Hindlimb muscle (tissue), 1 donor: ENCODE measurements around the gene ATP11B. TPM values are rescaled to one million over a fixed set of nuclear protein-coding genes. Genes with fewer than 3 reads are reported as not detected.
"Not testable (repeated sequence)": the region's sequence is repeated elsewhere in the genome, so short reads cannot be mapped to it uniquely, and the experiment has no call there.

Experiments
- DNase-seq: peaks from one replicate; pipeline ENCODE4 v3.0.0-alpha.2; 2013
- polyA plus RNA-seq: library from polyadenylated mRNA; unstranded; fragments of 120-200 nt; gene quantifications from one replicate; pipeline ENCODE4 v1.2.1, GENCODE V29; 2013; ENCODE audit not compliant: insufficient read length

Gene ATP11B
- polyA plus RNA-seq, 1 donor = 39.7 TPM

- no peak for DNase-seq
These were observed 44.7 kb downstream of the ATP11B start for GRCh38 chr3:182837855-182838454.

GRCh38 chr3:182843478-182843877, 50.2 kb downstream of the ATP11B start:
- no peak for DNase-seq

- no peak for DNase-seq
These were observed 55.6 kb downstream of the ATP11B start for GRCh38 chr3:182848906-182849305.

- no peak for DNase-seq
These were observed 61.8 kb downstream of the ATP11B start for GRCh38 chr3:182855076-182855475.

- no peak for DNase-seq
These were observed 68.0 kb downstream of the ATP11B start for GRCh38 chr3:182861348-182861747.

GRCh38 chr3:182862159-182862860, 69.0 kb downstream of the ATP11B start:
- DNase-seq = no peak

- no peak for DNase-seq
These were observed 75.8 kb downstream of the ATP11B start for GRCh38 chr3:182869059-182869458.

- not testable (repeated sequence) for DNase-seq
These were observed 77.6 kb downstream of the ATP11B start for GRCh38 chr3:182870917-182871316.

GRCh38 chr3:182879031-182879611, 85.8 kb downstream of the ATP11B start:
- DNase-seq = no peak

GRCh38 chr3:182886497-182886896, 93.2 kb downstream of the ATP11B start:
- no peak for DNase-seq

- DNase-seq = no peak
These were observed 96.8 kb downstream of the ATP11B start for GRCh38 chr3:182889948-182890629.

- DNase-seq = no peak
These were observed 98.1 kb downstream of the ATP11B start for GRCh38 chr3:182891364-182891763.

- no peak for DNase-seq
These were observed 98.9 kb downstream of the ATP11B start for GRCh38 chr3:182892226-182892625.

- DNase-seq = no peak
These were observed 102.3 kb downstream of the ATP11B start for GRCh38 chr3:182895513-182896112.

- no peak for DNase-seq
These were observed 103.2 kb downstream of the ATP11B start for GRCh38 chr3:182896553-182896952.

- DNase-seq = no peak
These were observed 108.9 kb downstream of the ATP11B start for GRCh38 chr3:182902236-182902635.

GRCh38 chr3:182904164-182904563, 110.9 kb downstream of the ATP11B start:
- no peak for DNase-seq

- no peak for DNase-seq
These were observed 112.3 kb downstream of the ATP11B start for GRCh38 chr3:182905623-182906022.

GRCh38 chr3:182906036-182906435, 112.7 kb downstream of the ATP11B start:
- no peak for DNase-seq

- no peak for DNase-seq
These were observed 115.2 kb downstream of the ATP11B start for GRCh38 chr3:182908471-182908870.

GRCh38 chr3:182909318-182910040, 116.2 kb downstream of the ATP11B start:
- DNase-seq = no peak
